Activated CD4-positive, CD25-positive, alpha-beta regulatory T cell treated with anti-CD3 and anti-CD28 coated beads, Interleukin-2, amount 50 U/mL, for 24 hours (primary cell): ENCODE data around the gene TPRA1.
"Not testable (repeated sequence)": the region's sequence is repeated elsewhere in the genome, so short reads cannot be mapped to it uniquely, and the experiment has no call there.

Experiments used
- ATAC-seq, 2 donors: fragments of 150-1000 bp; cut with Tn5 transposase; one replicate each; pipeline ENCODE4 v1.10.0; 2021; ENCODE audit warnings: mild to moderate bottlenecking in 1 of 2, moderate library complexity in 1 of 2

Gene TPRA1

DNA sequence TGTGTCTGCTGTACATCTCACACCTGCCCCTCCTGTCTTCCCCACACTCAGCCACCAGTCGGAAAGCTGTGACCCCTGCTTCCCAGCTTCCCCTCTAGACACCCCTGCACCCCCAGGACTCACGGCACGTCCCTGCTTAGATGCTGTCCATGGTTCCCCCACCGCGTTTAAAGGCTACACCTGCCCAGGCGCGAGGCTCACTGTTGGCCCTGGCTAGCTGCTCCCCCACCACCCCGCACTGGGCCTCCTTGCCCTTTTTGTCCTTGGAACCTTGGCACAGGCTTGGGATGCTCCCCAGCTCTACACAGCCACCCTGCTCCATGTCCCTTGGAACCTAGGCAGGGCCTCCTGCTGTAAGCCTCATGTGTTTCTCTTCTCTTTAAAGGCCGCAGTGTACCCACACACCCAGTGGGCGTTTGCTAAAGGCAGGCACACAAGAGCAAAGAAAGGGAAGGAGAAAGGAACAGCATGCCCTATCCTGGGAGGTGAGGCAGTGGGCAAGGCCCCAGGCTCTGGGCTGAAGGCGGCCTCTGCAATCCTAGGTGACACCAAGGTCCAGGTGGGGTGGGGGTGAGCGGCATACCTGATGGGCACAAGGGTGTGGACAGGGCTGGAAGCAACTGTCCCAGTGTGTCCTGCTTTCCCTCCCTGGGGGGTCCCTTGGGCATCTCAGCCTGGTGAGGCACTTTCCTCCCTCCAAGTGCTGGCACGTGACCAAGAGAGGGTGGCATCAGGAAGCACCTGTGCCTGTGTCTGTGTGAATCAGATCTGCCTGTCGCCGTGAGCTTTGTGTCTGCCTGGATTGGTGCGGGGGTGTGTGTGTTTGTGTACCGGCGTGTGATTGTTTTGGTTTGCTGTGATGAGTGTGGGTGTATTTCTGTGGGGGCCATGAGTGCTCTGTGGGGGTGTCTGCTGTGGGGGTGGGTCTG is 54.4 kb downstream of the TPRA1 start:
- ATAC-seq = no peak

DNA sequence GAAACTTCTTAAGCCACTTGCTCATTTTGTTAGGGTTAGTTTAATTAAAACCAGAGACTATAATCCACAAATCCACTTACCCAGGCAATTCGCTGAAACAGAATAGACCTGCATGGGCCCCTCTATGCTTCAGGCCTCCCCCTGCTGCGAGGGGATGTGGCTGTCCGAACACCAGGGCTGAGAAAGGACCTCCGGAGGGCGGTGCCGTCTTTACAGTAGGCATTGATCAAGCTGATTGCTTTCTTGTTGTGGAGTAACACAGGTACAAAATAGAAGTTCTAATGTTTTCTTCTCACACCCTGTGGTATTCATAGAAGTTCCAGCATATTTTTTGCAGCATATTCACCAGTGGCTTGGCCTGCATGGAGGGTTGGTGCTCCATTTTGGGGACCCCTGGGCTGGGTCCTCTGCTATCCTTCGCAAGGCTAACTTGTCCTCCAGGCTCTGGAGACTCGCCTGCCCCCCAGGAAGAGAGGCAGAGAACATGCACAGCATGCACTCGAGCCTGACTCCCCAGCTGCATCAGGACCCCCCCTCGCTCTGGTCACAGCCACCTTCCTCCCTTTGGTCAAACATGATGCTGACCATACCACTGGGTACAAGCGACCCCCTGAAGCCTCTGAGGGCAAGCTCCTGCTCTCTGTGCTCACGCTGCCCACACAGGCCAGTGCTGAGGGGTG is 55.3 kb downstream of the TPRA1 start:
- ATAC-seq = peak in 1 of 2 donors; percentile 11

DNA sequence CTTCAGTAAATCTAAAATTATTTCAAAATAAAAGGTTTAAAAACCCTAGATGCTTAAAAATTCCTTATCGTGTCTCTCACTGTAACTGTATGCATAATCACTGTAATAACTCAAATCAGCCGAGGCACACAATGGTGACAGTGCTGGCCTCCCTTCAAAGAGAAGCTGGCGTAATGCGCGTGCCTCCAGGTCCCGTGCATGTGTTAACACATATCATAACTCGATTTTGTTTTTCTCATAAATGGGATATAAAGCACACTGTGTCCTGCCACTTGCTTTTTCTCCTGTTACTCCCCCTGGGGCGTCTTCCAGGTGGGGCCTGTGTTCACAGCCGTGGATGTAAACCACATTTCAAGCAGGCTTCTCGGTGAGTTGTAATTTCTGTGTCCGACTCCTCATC is 56.0 kb downstream of the TPRA1 start:
- ATAC-seq = no peak

DNA sequence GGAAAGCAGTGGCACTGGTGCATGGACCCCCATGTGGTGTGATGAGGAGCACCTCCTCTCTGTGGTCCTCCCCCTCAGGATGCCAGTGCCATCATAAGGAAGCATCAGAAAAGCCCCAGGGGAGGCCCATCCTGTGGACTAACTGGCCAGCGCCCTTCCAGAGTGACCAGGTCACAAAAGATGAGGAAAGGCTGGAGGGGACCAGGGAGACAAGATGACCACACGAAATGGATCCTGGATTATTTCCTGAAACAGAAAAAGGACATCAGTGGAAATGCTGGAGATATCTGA is 56.4 kb downstream of the TPRA1 start:
- ATAC-seq = no peak

GRCh38 chr3:127532561-127533203 is 57.9 kb downstream of the TPRA1 start:
- ATAC-seq = no peak

DNA sequence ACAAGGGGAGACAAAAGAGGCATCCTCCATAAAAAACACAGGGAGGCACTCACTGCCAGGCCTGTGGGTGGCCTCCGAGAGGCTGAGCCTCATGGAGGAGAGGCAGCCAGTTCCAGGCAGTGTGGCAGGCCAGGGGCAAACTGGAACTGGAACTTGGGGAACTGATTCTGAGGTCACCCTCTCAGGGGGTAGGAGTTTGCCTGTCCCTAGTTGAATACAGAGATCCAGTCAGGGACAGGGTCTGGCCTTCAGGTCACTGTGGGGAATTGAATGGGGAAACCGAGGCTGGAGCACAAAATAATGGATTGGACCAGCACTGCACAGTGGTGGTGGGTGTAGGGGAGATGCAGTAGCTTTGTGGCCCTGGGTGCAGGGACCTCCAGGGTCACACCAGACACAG is 58.7 kb downstream of the TPRA1 start:
- ATAC-seq = no peak

DNA sequence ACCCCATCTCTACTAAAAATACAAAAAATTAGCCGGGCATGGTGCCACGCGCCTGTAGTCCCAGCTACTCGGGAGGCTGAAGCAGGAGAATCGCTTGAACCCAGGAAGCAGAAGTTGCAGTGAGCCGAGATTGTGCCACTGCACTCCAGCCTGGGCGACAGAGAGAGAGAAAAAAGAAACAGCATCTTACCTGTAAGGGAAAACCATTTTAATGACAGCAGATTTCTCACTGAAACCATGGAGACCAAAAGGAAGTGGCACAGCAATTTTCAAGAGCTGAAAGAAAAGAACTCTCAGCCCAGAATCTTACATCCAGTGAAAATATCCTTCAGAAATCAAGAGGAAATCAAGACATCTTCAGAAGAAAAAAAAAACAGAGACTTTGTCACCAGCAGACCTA is 59.7 kb downstream of the TPRA1 start:
- ATAC-seq = not testable (repeated sequence)

GRCh38 chr3:127529346-127530188 is 61.0 kb downstream of the TPRA1 start:
- ATAC-seq = no peak

DNA sequence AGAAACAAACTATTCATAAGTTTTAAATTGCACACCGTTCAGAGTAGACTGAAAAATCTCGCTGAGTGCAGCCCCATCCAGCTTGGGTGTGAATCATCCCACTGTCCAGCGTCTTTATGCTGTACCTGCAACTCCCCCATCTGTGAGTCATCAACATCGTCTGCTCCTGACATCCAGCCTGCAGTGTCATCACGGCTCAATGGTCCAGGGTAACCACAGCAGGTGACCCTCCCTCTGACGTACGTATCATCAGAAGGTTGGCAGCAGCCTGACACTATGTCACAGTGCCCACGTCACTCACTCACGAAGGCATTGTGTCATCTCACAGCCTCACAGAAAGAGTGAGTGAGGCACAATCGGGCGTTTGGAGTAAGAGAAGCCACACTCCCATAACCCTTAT is 65.2 kb downstream of the TPRA1 start:
- no peak for ATAC-seq

- no peak for ATAC-seq
Measured at GRCh38 chr3:127524296-127524896, 66.1 kb downstream of the TPRA1 start.
